GM20000 (cell line): ENCODE data around the gene PGAP2.
"Not testable (repeated sequence)": the region's sequence is repeated elsewhere in the genome, so short reads cannot be mapped to it uniquely, and the experiment has no call there.

Experiments used
- DNase-seq: peaks from one replicate; pipeline ENCODE4 v3.0.0; 2012; ENCODE audit warnings: low spot score
- CTCF ChIP-seq: IDR thresholded peaks from 2 replicates; pipeline ENCODE4 v1.5.1; 2012; ENCODE audit warnings: mild to moderate bottlenecking, control low read depth; ENCODE audit errors: extremely low read depth, missing control alignments

The PGAP2 gene

GRCh38 chr11:3783611-3784010, 24.7 kb upstream of the PGAP2 start:
- DNase-seq, result no peak
- TF ChIP-seq CTCF, result no peak

GRCh38 chr11:3786781-3787428, 21.5 kb upstream of the PGAP2 start:
- TF ChIP-seq CTCF, result no peak
- no peak for DNase-seq

GRCh38 chr11:3794387-3794786, 14.0 kb upstream of the PGAP2 start:
- DNase-seq, result not testable (repeated sequence)

GRCh38 chr11:3795131-3796001, 13.0 kb upstream of the PGAP2 start:
- TF ChIP-seq CTCF, result no peak
- DNase-seq, result no peak

- no peak for DNase-seq
- no peak for TF ChIP-seq CTCF
Observed at GRCh38 chr11:3796002-3796311, 12.4 kb upstream of the PGAP2 start.

- no peak for DNase-seq
Observed at GRCh38 chr11:3796346-3796745, 12.0 kb upstream of the PGAP2 start.

GRCh38 chr11:3796801-3797328, 11.5 kb upstream of the PGAP2 start:
- DNase-seq, result no peak

More at GRCh38 chr11:3796346-3796745, 12.0 kb upstream of the PGAP2 start:
- no peak for TF ChIP-seq CTCF

More at GRCh38 chr11:3796801-3797328, 11.5 kb upstream of the PGAP2 start:
- TF ChIP-seq CTCF, result no peak
